Naive thymus-derived CD4-positive, alpha-beta T cell (primary cell): ENCODE data around the gene SRRM3. TPM values are rescaled to one million over a fixed set of nuclear protein-coding genes. Genes with fewer than 3 reads are reported as not detected.
"Not testable (repeated sequence)": the region's sequence is repeated elsewhere in the genome, so short reads cannot be mapped to it uniquely, and the experiment has no call there.

Experiments
- ATAC-seq: fragments of 150-1000 bp; cut with Tn5 transposase; 2 replicates; pipeline ENCODE4 v1.10.0; 2021; ENCODE audit warnings: mild to moderate bottlenecking, moderate library complexity
- CTCF ChIA-PET: fragments of 350-600 bp; sonication (Branson Sonifier 250); formaldehyde crosslinking; loops from one replicate; lab custom pipeline; 2021; ENCODE audit warnings: antibody characterized with exemption; lab: Charles Lee
- POLR2A ChIA-PET: fragments of 350-600 bp; sonication (Branson Sonifier 250); formaldehyde crosslinking; loops from one replicate; lab custom pipeline; 2021; ENCODE audit warnings: antibody characterized with exemption, inconsistent platforms; lab: Charles Lee
- DNase-seq, 9 donors: peaks; one replicate each; pipeline versions ENCODE4 v3.0.0 to v3.0.0-alpha.2; 2020 to 2022; ENCODE audit warnings: mixed read lengths in 1 of 9
- H3K27ac ChIP-seq: one replicate; pipeline ENCODE4 v1.7.0; 2013; ENCODE audit warnings: mild to moderate bottlenecking, low read depth, low read length, moderate library complexity
- H3K27me3 ChIP-seq, 2 donors: one replicate each; pipeline ENCODE4 v1.7.0; 2013; ENCODE audit warnings: low read length in 2 of 2, mild to moderate bottlenecking in 2 of 2, moderate library complexity in 2 of 2; ENCODE audit not compliant: control insufficient read depth in 2 of 2, insufficient read depth in 2 of 2
- H3K36me3 ChIP-seq, 3 experiments: 1 replicate in 2 of 3; 2 replicates in 1 of 3; pipeline ENCODE4 v1.7.0; 2013; ENCODE audit warnings: low read length in 3 of 3, mild to moderate bottlenecking in 3 of 3, moderate library complexity in 1 of 3; ENCODE audit not compliant: insufficient read depth in 3 of 3, control insufficient read depth in 2 of 3
- H3K4me1 ChIP-seq, 2 donors: one replicate each; pipeline ENCODE4 v1.7.0; 2013; ENCODE audit warnings: low read length in 2 of 2, mild to moderate bottlenecking in 2 of 2, moderate library complexity in 1 of 2; ENCODE audit not compliant: control insufficient read depth in 2 of 2, insufficient read depth in 2 of 2
- H3K4me3 ChIP-seq: 2 replicates; pipeline ENCODE4 v1.7.0; 2013; ENCODE audit warnings: mild to moderate bottlenecking, low read length
- H3K9me3 ChIP-seq, 3 experiments: 1 replicate in 2 of 3; 2 replicates in 1 of 3; pipeline ENCODE4 v1.7.0; 2013; ENCODE audit warnings: low read length in 3 of 3; ENCODE audit not compliant: control insufficient read depth in 2 of 3
- H3K27ac Mint-ChIP-seq, 9 donors: one replicate each; pipeline ENCODE4 v1.8.0; 2020 to 2022; ENCODE audit warnings: mixed read lengths in 9 of 9, mild to moderate bottlenecking in 8 of 9, moderate library complexity in 5 of 9, inconsistent platforms in 2 of 9
- H3K27me3 Mint-ChIP-seq, 5 donors: one replicate each; pipeline ENCODE4 v1.8.0; 2021 to 2022; ENCODE audit warnings: mixed read lengths in 5 of 5, mild to moderate bottlenecking in 1 of 5
- H3K36me3 Mint-ChIP-seq, 5 donors: one replicate each; pipeline ENCODE4 v1.8.0; 2020 to 2022; ENCODE audit warnings: mixed read lengths in 5 of 5, mild to moderate bottlenecking in 3 of 5, inconsistent platforms in 1 of 5
- H3K4me1 Mint-ChIP-seq, 7 donors: one replicate each; pipeline ENCODE4 v1.8.0; 2020 to 2022; ENCODE audit warnings: mixed read lengths in 7 of 7, mild to moderate bottlenecking in 3 of 7, inconsistent platforms in 1 of 7
- H3K4me3 Mint-ChIP-seq, 10 donors: one replicate each; pipeline ENCODE4 v1.8.0; 2020 to 2022; ENCODE audit warnings: mild to moderate bottlenecking in 10 of 10, mixed read lengths in 10 of 10, moderate library complexity in 6 of 10, inconsistent platforms in 2 of 10
- H3K9me3 Mint-ChIP-seq, 11 donors: one replicate each; pipeline ENCODE4 v1.8.0; 2020 to 2022; ENCODE audit warnings: mixed read lengths in 11 of 11, mild to moderate bottlenecking in 4 of 11, inconsistent platforms in 1 of 11, moderate library complexity in 1 of 11
- intact Hi-C, 2 donors: fragments of 100-400 bp; cut with micrococcal nuclease; formaldehyde crosslinking; loops; one replicate each; pipeline ENCODE4 v1.15.1; 2023
- polyA plus RNA-seq, 2 donors: library from polyadenylated mRNA; unstranded; fragments of 300-500 nt; fragmentation: Illumina TruSeq; gene quantifications; one replicate each; pipeline ENCODE4 v1.2.3, GENCODE V29; 2021
- total RNA-seq, 6 experiments: library from RNA in 5 of 6; stranded (reverse) in 5 of 6; gene quantifications; 1 replicate in 5 of 6; 2 replicates in 1 of 6; pipeline ENCODE4 v1.2.3 and lab custom pipeline; 2021 to 2026

Gene SRRM3
- total and polyA plus RNA-seq, 7 experiments from 2014 or later, result not detected

DNA sequence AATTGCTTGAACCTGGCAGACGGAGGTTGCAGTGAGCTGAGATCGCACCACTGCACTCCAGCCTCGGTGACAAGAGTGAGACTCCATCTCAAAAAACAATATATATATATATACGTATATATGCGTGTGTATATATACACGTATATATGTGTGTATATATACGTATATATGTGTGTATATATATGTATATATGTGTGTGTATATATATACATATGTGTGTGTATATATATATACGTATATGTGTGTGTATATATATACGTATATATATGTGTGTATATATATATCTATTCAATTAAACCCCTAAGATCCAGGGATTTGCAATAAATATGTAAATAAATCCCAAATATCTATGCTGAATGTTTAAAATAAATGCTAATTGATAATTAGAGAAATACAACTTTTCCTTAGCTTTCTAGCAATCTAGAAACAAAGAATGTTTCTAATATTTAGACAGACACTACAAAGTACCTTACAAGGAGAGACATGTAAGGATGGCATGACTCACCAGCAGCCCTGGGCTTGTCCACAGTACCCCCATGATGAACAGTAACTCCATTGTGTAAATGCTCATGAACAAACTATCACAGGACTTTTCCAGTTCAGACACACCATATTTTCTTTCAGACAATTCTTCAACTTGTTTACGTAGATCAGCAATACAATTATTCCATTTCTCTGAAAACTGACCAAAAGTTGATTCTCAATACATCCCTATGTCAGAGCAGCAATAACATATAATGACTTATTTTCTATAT is 39.1 kb upstream of the SRRM3 start:
- H3K4me1 Mint-ChIP-seq, H3K9me3 Mint-ChIP-seq, H3K36me3 ChIP-seq, H3K27ac Mint-ChIP-seq, H3K4me3 Mint-ChIP-seq, DNase-seq, intact Hi-C loops, H3K27me3 Mint-ChIP-seq, CTCF ChIA-PET, H3K27me3 ChIP-seq, H3K9me3 ChIP-seq, POLR2A ChIA-PET, H3K27ac ChIP-seq, H3K36me3 Mint-ChIP-seq, ATAC-seq, H3K4me1 ChIP-seq, H3K4me3 ChIP-seq: not testable (repeated sequence)

DNA sequence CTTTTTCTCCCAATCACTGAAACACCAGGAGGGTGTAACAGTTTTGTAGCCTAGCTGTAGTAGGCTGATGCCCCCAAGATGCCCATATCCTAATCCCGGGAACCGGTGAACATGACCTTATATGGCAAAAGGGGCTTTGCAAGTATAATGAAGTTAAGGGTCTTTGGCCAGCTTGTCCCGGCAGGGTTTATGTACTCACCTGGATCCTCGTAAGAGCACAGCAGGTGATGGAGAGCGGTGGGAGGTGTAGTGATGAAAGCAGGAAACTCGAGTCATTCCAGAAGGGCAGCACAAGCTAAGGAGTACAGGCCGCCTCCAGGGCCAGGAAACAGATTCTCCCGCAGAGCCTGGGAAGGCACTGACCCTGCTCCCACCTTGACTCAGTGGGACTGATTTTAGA is 37.9 kb upstream of the SRRM3 start:
- ATAC-seq, H3K36me3 ChIP-seq, H3K4me3 ChIP-seq, H3K36me3 Mint-ChIP-seq, H3K27ac ChIP-seq, H3K4me1 Mint-ChIP-seq, H3K27me3 ChIP-seq, DNase-seq, POLR2A ChIA-PET, H3K9me3 ChIP-seq, H3K27me3 Mint-ChIP-seq, intact Hi-C loops, H3K9me3 Mint-ChIP-seq, CTCF ChIA-PET, H3K4me1 ChIP-seq: not testable (repeated sequence)
- Mint-ChIP-seq H3K27ac (peak overlapping the region in 3 of 9 donors; percentile 9 to 77 (median 75)), H3K4me3 (peak overlapping the region in 2 of 10 donors; percentile 12 to 33)

DNA sequence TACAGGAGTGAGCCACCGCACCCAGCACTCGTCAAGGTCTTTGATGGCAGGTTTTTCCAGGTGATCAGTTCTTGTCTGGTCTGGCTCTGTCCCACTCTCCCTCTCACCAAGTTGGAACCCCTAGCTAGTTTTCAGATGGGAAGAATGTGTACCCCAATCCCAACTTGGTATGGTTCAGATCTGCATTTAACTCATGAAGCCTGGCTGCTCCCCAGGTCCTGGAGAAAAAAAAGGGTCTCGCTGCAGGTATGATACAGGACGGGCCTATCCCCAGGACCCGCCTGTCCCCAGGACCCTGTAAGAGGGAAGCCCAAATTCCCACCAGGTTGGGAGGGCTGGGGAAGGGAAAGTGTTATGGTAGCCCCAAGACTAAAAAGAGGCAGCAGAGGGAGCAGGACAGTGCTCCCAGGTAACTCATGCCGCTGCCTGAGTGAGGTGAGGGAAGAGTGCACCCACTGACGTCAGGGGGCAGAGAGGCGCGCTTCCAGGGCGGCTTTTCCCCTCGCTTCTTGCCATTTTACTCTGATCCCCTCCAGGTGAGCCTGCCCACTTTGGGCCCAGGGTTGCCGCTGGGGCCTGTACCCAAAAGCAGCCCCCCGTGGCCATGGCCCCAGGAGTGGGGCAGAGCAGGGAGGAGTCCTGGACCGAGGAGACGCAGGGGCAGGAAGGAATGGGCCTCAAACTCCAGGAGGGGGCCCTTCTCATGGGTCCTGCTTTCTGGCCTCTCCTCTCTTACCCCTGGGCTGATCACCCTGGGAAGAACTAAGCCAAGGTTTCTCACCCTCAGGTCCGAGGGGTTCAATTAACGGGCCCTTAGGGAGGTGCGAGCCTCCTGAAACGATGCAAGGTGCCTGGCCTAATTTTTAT is 36.4 kb upstream of the SRRM3 start:
- no peaks in the 10 kb centered on the region for H3K27me3 Mint-ChIP-seq
- peaks cover 0 to 3% (median 0%) of the 10 kb centered on the region in 3 experiments for H3K36me3 ChIP-seq
- peak overlapping the region in 5 of 10 donors; percentile 15 to 92 (median 50) for H3K4me3 Mint-ChIP-seq
- H3K4me1 Mint-ChIP-seq, result peaks cover 0 to 14% (median 6%) of the 10 kb centered on the region in 7 donors
- H3K36me3 Mint-ChIP-seq, result no peaks in the 10 kb centered on the region
- peaks cover 0 to 4% of the 10 kb centered on the region in 2 donors for H3K4me1 ChIP-seq
- ChIA-PET CTCF (no interaction called here), POLR2A (interaction anchor here (2.6 kb wide), 1 partner anchor 117 kb away, joined by 8 read pairs; the partner anchor contains the start of genes MDH2 and STYXL1)
- DNase-seq (no peak), ATAC-seq (no peak)
- H3K9me3 ChIP-seq, result no peaks in the 10 kb centered on the region
- H3K27me3 ChIP-seq, result no peaks in the 10 kb centered on the region
- no peaks in the 10 kb centered on the region for H3K9me3 Mint-ChIP-seq
- H3K27ac ChIP-seq, result no peak overlapping the region
- H3K4me3 ChIP-seq, result no peak overlapping the region
- intact Hi-C loops, result no loop called here
- H3K27ac Mint-ChIP-seq, result peak overlapping the region in 7 of 9 donors; percentile 62 to 99 (median 97)

DNA sequence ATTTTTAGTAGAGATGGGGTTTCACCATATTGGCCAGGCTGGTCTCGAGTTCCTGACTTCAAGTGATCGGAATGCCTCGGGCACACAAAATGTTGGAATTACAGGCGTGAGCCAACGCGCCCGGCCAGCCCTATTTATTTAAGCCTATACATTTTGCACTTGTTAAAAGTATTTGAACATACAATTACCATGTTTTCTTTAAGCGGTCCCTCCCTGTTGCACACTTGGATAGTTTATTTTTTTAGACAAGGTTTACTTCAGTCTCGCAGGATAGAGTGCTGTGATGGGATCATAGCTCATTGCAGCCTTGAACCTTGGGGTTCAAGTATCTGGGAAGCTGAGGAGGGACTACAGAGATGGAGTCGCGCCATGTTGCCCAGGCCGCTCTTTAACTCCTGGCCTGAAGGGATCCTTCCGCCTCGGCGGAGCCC is 35.7 kb upstream of the SRRM3 start:
- Mint-ChIP-seq H3K27ac (peak overlapping the region; percentile 79 to 99 (median 97)), H3K27me3 (no peaks in the 10 kb centered on the region), H3K36me3 (no peaks in the 10 kb centered on the region), H3K4me3 (peak overlapping the region; percentile 84 to 92 (median 90)), H3K9me3 (no peaks in the 10 kb centered on the region), H3K4me1 (peaks cover 0 to 14% (median 6%) of the 10 kb centered on the region in 7 donors)
- ChIA-PET CTCF (interaction anchor here (1.4 to 1.6 kb wide), 2 partner anchors 11 to 148 kb away, joined by 3 to 8 read pairs; no protein-coding TSS in a partner anchor), POLR2A (interaction anchor here (1.3 to 2.6 kb wide), 3 partner anchors 15 to 152 kb away, joined by 3 to 10 read pairs (median 8); partner anchors contain the start of genes MDH2 and STYXL1)
- Histone ChIP-seq H3K4me1 (peaks cover 0 to 4% of the 10 kb centered on the region in 2 donors), H3K36me3 (peaks cover 0 to 3% (median 0%) of the 10 kb centered on the region in 3 experiments), H3K9me3 (no peaks in the 10 kb centered on the region), H3K4me3 (peak overlapping the region; percentile 96), H3K27ac (peak overlapping the region; percentile 84), H3K27me3 (no peaks in the 10 kb centered on the region)
- intact Hi-C loops, result loop anchor here (1.0 to 2.0 kb wide), 10 partner anchors 12 to 1371 kb away; partner anchors contain the start of genes MDH2 (in 2 of the 2), RHBDD2 (in 2 of the 2), YWHAG (in 2 of the 2) and PTPN12 (in 1 of the 2)
- ATAC-seq, result no peak
- no peak for DNase-seq

DNA sequence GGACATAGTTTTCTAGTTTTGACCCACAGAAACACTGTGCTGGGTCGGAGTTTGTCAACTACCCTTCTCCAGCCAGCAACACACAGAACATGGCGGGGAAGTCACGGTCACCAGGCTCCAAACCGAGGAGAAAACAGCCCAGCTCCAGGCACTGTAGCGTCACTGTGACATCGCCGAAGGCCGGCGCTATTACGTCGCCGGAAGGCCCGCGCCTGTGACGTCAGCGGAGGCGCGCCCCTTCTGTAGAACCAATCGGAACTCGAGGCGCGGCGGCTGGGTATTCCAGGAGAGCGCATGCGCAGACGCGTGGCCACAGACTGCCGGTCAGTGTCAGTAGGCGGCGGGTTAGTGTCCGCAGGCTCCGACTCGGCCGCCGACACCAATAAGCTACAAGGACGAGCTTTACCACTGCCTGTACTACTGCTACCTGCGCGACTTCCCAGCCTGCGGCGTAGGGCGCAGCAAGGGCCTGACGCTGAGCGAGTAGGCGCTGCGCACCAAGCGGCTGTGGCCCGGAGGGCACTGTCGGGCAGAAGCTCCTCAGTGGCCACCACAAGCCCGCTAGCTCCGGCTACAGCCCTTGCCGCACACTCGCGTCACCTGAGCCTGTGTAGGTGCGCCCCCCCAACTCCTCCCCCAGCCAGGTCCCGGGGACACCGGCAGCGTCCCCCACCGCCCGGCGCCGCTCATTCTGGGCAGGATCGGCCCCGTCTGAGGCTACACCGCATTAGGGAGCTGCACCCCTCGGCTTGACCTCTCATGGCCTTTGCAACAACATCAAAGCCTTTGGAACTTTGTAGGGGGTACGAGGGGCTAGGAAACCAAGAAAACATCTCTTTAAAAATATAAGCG is 35.1 kb upstream of the SRRM3 start:
- intact Hi-C loops, result loop anchor here (1.0 to 2.0 kb wide), 10 partner anchors 12 to 1370 kb away; partner anchors contain the start of genes MDH2 (in 2 of the 2), RHBDD2 (in 2 of the 2), YWHAG (in 2 of the 2) and PTPN12 (in 1 of the 2)
- no peaks in the 10 kb centered on the region for H3K36me3 Mint-ChIP-seq
- H3K9me3 ChIP-seq, result no peaks in the 10 kb centered on the region
- ChIA-PET CTCF (interaction anchor here (0.6 to 1.6 kb wide), 4 partner anchors 10 to 1129 kb away, joined by 3 to 8 read pairs (median 4); no protein-coding TSS in a partner anchor), POLR2A (interaction anchor here (0.7 to 2.6 kb wide), 6 partner anchors 10 to 252 kb away, joined by 3 to 10 read pairs (median 3); partner anchors contain the start of genes MDH2 and STYXL1)
- H3K27ac Mint-ChIP-seq, result peak overlapping the region; percentile 79 to 99 (median 97)
- no peaks in the 10 kb centered on the region for H3K9me3 Mint-ChIP-seq
- H3K27me3 ChIP-seq, result no peaks in the 10 kb centered on the region
- H3K4me3 Mint-ChIP-seq, result peak overlapping the region; percentile 84 to 92 (median 90)
- DNase-seq (peak; percentile 90 to 95 (median 94)), ATAC-seq (peak; percentile 96)
- H3K36me3 ChIP-seq, result peaks cover 0 to 3% (median 0%) of the 10 kb centered on the region in 3 experiments
- H3K4me1 ChIP-seq, result peaks cover 0 to 4% of the 10 kb centered on the region in 2 donors
- peaks cover 0 to 14% (median 6%) of the 10 kb centered on the region in 7 donors for H3K4me1 Mint-ChIP-seq
- peak overlapping the region; percentile 84 for H3K27ac ChIP-seq
- peak overlapping the region; percentile 96 for H3K4me3 ChIP-seq
- H3K27me3 Mint-ChIP-seq, result no peaks in the 10 kb centered on the region
